Colonic mucosa (tissue), 4 donors: ENCODE data around the gene NPHS1. TPM values are rescaled to one million over a fixed set of nuclear protein-coding genes. Genes with fewer than 3 reads are reported as not detected.

ENCODE experiments used
- DNase-seq: peaks from one replicate; pipeline ENCODE4 v3.0.0-alpha.2; 2020
- H3K27ac ChIP-seq: fragments of 200-600 bp; one replicate; pipeline ENCODE4 v1.8.0; 2021
- H3K27me3 ChIP-seq: fragments of 200-600 bp; one replicate; pipeline ENCODE4 v1.8.0; 2021
- H3K36me3 ChIP-seq: fragments of 200-600 bp; one replicate; pipeline ENCODE4 v1.8.0; 2021
- H3K4me1 ChIP-seq: fragments of 200-600 bp; one replicate; pipeline ENCODE4 v1.8.0; 2021; ENCODE audit warnings: mild to moderate bottlenecking
- H3K4me3 ChIP-seq: fragments of 200-600 bp; one replicate; pipeline ENCODE4 v1.8.0; 2021
- H3K9ac ChIP-seq, 2 donors: one replicate each; pipeline ENCODE4 v1.7.0; 2013; ENCODE audit warnings: control low read depth in 2 of 2, low read depth in 2 of 2, low read length in 2 of 2
- H3K9me3 ChIP-seq: fragments of 200-600 bp; one replicate; pipeline ENCODE4 v1.8.0; 2021
- CTCF ChIP-seq: fragments of 200-600 bp; IDR thresholded peaks from one replicate; pipeline ENCODE4 v1.8.0; 2022; ENCODE audit warnings: antibody characterized with exemption, mild to moderate bottlenecking
- intact Hi-C: fragments of 100-400 bp; cut with DNase I; formaldehyde crosslinking; loops from one replicate; pipeline ENCODE4 v1.14.1; 2022
- total RNA-seq, 2 donors: library from RNA; stranded (reverse); fragmentation: NEBNext Ultra II Directional in 1 of 2; extraction: Animal tissue kit (Norgen Biotek cat#: 25700) in 1 of 2; gene quantifications; one replicate each; pipeline ENCODE4 v1.2.1, GENCODE V29; 2021
- donor health status: healthy.
- donor health status: DM: no; HTN: no; CAD: no.
- donor health status: DM: no; HTN: no; CAD: no.

Gene NPHS1
- total RNA-seq, 2 donors from 2014 or later: not detected

GRCh38 chr19:35890113-35890650 lies 37.9 kb upstream of the NPHS1 start:
- Histone ChIP-seq H3K36me3 (peaks cover 8% of the 10 kb centered on the region), H3K9ac (no peak overlapping the region), H3K27ac (no peak overlapping the region), H3K4me3 (no peak overlapping the region), H3K27me3 (no peaks in the 10 kb centered on the region), H3K4me1 (no peaks in the 10 kb centered on the region), H3K9me3 (no peaks in the 10 kb centered on the region)
- no peak for DNase-seq
- intact Hi-C loops: no loop called here
- no peak for TF ChIP-seq CTCF

- no peak for TF ChIP-seq CTCF
- no peaks in the 10 kb centered on the region for H3K27me3 ChIP-seq
- H3K36me3 ChIP-seq: peaks cover 8% of the 10 kb centered on the region
- H3K4me1 ChIP-seq: no peaks in the 10 kb centered on the region
- intact Hi-C loops: no loop called here
- H3K9ac ChIP-seq: no peak overlapping the region
- H3K27ac ChIP-seq: no peak overlapping the region
- DNase-seq: no peak
- H3K9me3 ChIP-seq: no peaks in the 10 kb centered on the region
- H3K4me3 ChIP-seq: no peak overlapping the region
These were observed 37.2 kb upstream of the NPHS1 start for GRCh38 chr19:35889370-35890112.

GRCh38 chr19:35888398-35888797 lies 36.1 kb upstream of the NPHS1 start:
- Histone ChIP-seq H3K9ac (no peak overlapping the region), H3K4me3 (no peak overlapping the region), H3K27ac (no peak overlapping the region), H3K27me3 (no peaks in the 10 kb centered on the region), H3K36me3 (peaks cover 8% of the 10 kb centered on the region), H3K9me3 (no peaks in the 10 kb centered on the region), H3K4me1 (no peaks in the 10 kb centered on the region)
- no peak for DNase-seq
- intact Hi-C loops: no loop called here
- no peak for TF ChIP-seq CTCF

GRCh38 chr19:35887197-35887596 lies 34.9 kb upstream of the NPHS1 start:
- intact Hi-C loops: no loop called here
- no peak for TF ChIP-seq CTCF
- no peak overlapping the region for H3K4me3 ChIP-seq

GRCh38 chr19:35885904-35886303 lies 33.6 kb upstream of the NPHS1 start:
- Histone ChIP-seq H3K27me3 (no peaks in the 10 kb centered on the region), H3K4me3 (no peak overlapping the region), H3K9me3 (no peaks in the 10 kb centered on the region), H3K9ac (no peak overlapping the region), H3K27ac (no peak overlapping the region), H3K36me3 (peaks cover 8% of the 10 kb centered on the region), H3K4me1 (no peaks in the 10 kb centered on the region)
- TF ChIP-seq CTCF: no peak
- intact Hi-C loops: no loop called here
- no peak for DNase-seq

More at GRCh38 chr19:35887197-35887596, 34.9 kb upstream of the NPHS1 start:
- no peaks in the 10 kb centered on the region for H3K27me3 ChIP-seq
- peaks cover 8% of the 10 kb centered on the region for H3K36me3 ChIP-seq
- no peak overlapping the region for H3K27ac ChIP-seq
- no peak for DNase-seq
- no peaks in the 10 kb centered on the region for H3K4me1 ChIP-seq
- no peaks in the 10 kb centered on the region for H3K9me3 ChIP-seq
- H3K9ac ChIP-seq: no peak overlapping the region
